GM12891 (cell line): Measurements from ENCODE around the gene CALCOCO1.

Experiments used
- PAX5 ChIP-seq: IDR thresholded peaks from 2 replicates; pipeline ENCODE4 v1.6.1; 2011; ENCODE audit warnings: low read length, moderate library complexity, mild to moderate bottlenecking; ENCODE audit not compliant: insufficient read depth, severe bottlenecking
- POLR2A ChIP-seq: IDR thresholded peaks from 2 replicates; pipeline ENCODE4 v1.6.1; 2011; ENCODE audit warnings: low read depth, low read length, control low read depth
- POLR2AphosphoS5 ChIP-seq: IDR thresholded peaks from 2 replicates; pipeline ENCODE4 v1.6.1; 2011; ENCODE audit warnings: low read depth, low read length, control low read depth
- POU2F2 ChIP-seq: IDR thresholded peaks from 2 replicates; pipeline ENCODE4 v1.6.1; 2011; ENCODE audit warnings: low read depth, mild to moderate bottlenecking, control low read depth, low read length, moderate library complexity
- SPI1 ChIP-seq: IDR thresholded peaks from 2 replicates; pipeline ENCODE4 v1.6.1; 2011; ENCODE audit warnings: low read depth, low read length, control low read depth
- TAF1 ChIP-seq: IDR thresholded peaks from 2 replicates; pipeline ENCODE4 v1.6.1; 2011; ENCODE audit warnings: low read depth, low read length, control low read depth

DNA sequence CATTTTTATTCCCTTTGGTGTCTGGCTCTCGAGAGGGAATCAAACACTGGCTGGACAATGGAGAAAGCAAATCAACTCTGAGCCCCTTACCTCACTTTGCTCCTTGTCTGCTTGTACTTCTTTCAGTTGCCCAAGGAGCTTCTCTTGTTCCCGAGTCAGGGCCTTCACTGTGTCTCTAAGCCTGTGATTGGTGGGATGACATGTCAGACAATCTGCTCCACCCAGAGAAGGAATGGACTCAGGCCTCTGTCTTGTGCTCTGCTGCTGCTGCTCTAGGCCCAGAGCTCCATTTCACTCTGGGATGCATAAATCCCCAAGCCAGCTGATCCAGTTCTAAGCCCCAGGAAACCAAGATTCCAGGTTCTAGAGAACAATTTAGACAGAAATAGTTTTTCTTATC is 7.6 kb downstream of the CALCOCO1 start:
- TF ChIP-seq TAF1 (no peak), POLR2AphosphoS5 (no peak), POLR2A (no peak), POU2F2 (no peak), PAX5 (no peak), SPI1 (no peak)
